ENCODE measurements around the gene SMOC2. TPM values are rescaled to one million over a fixed set of nuclear protein-coding genes. Genes with fewer than 3 reads are reported as not detected.
A peak's percentile ranks its signal among the peaks of the same experiment; 100 is the strongest.

Gene SMOC2
- total RNA-seq, 3 donors from 2014 or later, result 11.4 to 40.4 (median 18.8) TPM

DNA sequence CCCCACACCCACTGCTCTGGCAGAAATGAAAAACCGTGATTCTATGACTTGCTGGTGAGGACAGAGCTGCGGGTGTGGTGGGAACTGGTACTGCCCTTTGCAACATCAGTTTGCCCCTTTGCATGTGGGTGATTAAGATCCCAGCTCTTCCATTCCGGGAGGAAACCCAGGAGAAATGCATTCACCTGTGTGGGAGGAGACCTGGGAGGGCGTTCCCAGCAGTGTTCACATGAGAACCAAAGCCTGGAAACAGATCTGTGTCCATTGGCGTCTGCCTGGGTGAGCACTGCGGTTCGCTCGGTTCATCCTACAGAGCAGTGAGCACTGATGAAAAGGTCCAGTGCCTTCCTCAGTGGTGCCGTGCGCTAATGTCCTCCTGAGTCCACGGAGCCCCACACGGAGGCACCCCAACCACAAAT lies 89.7 kb downstream of the SMOC2 start:
- ATAC-seq (peak; percentile 10), DNase-seq (no peak)
- H3K4me1 ChIP-seq (ENCODE audit: low read depth), result no peaks in the 10 kb centered on the region
- no peaks in the 10 kb centered on the region for H3K36me3 ChIP-seq (ENCODE audit: low read depth)
- TF ChIP-seq, protein P1, sequence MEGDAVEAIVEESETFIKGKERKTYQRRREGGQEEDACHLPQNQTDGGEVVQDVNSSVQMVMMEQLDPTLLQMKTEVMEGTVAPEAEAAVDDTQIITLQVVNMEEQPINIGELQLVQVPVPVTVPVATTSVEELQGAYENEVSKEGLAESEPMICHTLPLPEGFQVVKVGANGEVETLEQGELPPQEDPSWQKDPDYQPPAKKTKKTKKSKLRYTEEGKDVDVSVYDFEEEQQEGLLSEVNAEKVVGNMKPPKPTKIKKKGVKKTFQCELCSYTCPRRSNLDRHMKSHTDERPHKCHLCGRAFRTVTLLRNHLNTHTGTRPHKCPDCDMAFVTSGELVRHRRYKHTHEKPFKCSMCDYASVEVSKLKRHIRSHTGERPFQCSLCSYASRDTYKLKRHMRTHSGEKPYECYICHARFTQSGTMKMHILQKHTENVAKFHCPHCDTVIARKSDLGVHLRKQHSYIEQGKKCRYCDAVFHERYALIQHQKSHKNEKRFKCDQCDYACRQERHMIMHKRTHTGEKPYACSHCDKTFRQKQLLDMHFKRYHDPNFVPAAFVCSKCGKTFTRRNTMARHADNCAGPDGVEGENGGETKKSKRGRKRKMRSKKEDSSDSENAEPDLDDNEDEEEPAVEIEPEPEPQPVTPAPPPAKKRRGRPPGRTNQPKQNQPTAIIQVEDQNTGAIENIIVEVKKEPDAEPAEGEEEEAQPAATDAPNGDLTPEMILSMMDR (IDR thresholded peaks at IDR 0.05), result no peak
- H3K9me3 ChIP-seq, result no peaks in the 10 kb centered on the region
- H3K4me3 ChIP-seq, result no peak overlapping the region
- intact Hi-C loops (cut with DNase I, micrococcal nuclease), result no loop called here

DNA sequence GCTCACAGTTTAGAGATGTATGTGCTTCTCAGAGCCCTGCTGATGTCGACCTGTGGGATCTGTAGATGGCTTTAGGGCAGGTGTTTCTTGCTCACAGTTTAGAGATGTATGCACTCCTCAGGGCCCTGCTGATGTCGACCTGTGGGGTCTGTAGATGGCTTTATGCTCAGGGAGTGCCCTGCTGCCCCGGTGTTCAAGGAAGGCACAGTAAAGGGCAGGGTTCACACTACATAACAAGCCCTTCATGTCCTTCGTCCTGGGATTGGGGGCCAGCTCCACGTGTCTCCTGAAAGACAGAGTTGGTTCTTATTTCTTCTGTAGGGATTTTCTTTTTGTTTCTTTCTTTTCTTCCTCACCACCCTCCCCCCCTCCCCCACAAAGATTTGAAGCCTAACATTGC lies 91.1 kb downstream of the SMOC2 start:
- Histone ChIP-seq H3K4me1 (ENCODE audit: low read depth) (no peaks in the 10 kb centered on the region), H3K9me3 (no peaks in the 10 kb centered on the region), H3K36me3 (ENCODE audit: low read depth) (no peaks in the 10 kb centered on the region), H3K4me3 (no peak overlapping the region)
- ATAC-seq (no peak), DNase-seq (no peak)
- intact Hi-C loops (cut with DNase I, micrococcal nuclease), result no loop called here
- TF ChIP-seq, protein P1 (IDR thresholded peaks at IDR 0.05), result no peak

GRCh38 chr6:168533414-168533813 lies 92.4 kb downstream of the SMOC2 start:
- peak; percentile 46 for ATAC-seq
- TF ChIP-seq, protein P1 (IDR thresholded peaks at IDR 0.05), result no peak
- Histone ChIP-seq H3K36me3 (ENCODE audit: low read depth) (no peaks in the 10 kb centered on the region), H3K4me3 (no peak overlapping the region), H3K9me3 (no peaks in the 10 kb centered on the region), H3K4me1 (ENCODE audit: low read depth) (no peaks in the 10 kb centered on the region)
- DNase-seq, result peak in 1 of 3 donors; percentile 22
- intact Hi-C loops (cut with DNase I, micrococcal nuclease), result no loop called here

- DNase-seq (no peak), ATAC-seq (no peak)
- intact Hi-C loops (cut with DNase I, micrococcal nuclease), result no loop called here
- Histone ChIP-seq H3K4me1 (ENCODE audit: low read depth) (no peaks in the 10 kb centered on the region), H3K36me3 (ENCODE audit: low read depth) (no peaks in the 10 kb centered on the region), H3K4me3 (no peak overlapping the region), H3K9me3 (no peaks in the 10 kb centered on the region)
- TF ChIP-seq, protein P1 (IDR thresholded peaks at IDR 0.05), result no peak
These were observed 93.3 kb downstream of the SMOC2 start for GRCh38 chr6:168534265-168534664.

- intact Hi-C loops (cut with DNase I, micrococcal nuclease), result no loop called here
- Histone ChIP-seq H3K4me1 (ENCODE audit: low read depth) (no peaks in the 10 kb centered on the region), H3K9me3 (no peaks in the 10 kb centered on the region), H3K36me3 (ENCODE audit: low read depth) (no peaks in the 10 kb centered on the region), H3K4me3 (no peak overlapping the region)
- no peak for ATAC-seq
- DNase-seq, result no peak
- TF ChIP-seq, protein P1 (IDR thresholded peaks at IDR 0.05), result no peak
These were observed 94.7 kb downstream of the SMOC2 start for GRCh38 chr6:168535711-168536110.

DNA sequence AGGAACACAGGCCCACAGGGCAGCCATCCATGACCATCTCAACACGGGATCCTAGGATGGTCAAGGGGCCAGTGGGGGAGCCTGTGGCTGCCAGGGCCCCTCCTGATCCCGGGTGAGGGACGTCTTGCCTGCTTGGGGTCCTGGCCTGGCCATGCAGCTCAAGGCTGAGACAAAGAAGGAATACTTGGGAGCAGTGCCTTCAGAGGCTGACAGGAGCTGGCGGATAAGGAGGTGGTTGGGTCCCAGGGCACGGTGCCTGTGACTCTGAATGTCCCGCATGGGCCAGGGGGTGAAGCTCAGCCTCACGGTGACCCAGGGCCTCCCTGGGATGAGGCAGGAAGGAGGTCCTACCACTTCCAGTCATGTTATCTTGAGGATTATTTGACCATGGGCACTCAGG lies 95.2 kb downstream of the SMOC2 start:
- intact Hi-C loops (cut with DNase I, micrococcal nuclease), result no loop called here
- DNase-seq, result no peak
- TF ChIP-seq, protein P1 (IDR thresholded peaks at IDR 0.05), result no peak
- Histone ChIP-seq H3K4me1 (ENCODE audit: low read depth) (no peaks in the 10 kb centered on the region), H3K9me3 (no peaks in the 10 kb centered on the region), H3K36me3 (ENCODE audit: low read depth) (no peaks in the 10 kb centered on the region), H3K4me3 (no peak overlapping the region)
- ATAC-seq, result no peak

Measured in mucosa of descending colon (tissue), 3 donors.